HG03457 (cell line): ENCODE data around the gene MARVELD3.
"Not testable (repeated sequence)": the region's sequence is repeated elsewhere in the genome, so short reads cannot be mapped to it uniquely, and the experiment has no call there.

Experiments used
- ATAC-seq: cut with Tn5 transposase; IDR thresholded peaks from one replicate; pipeline ENCODE4 v1.9.1; 2021; ENCODE audit warnings: moderate number of reproducible peaks; ENCODE audit not compliant: unreplicated experiment

Gene MARVELD3

GRCh38 chr16:71670537-71670936 lies 44.6 kb downstream of the MARVELD3 start:
- ATAC-seq: no peak

GRCh38 chr16:71671165-71671564 lies 45.2 kb downstream of the MARVELD3 start:
- no peak for ATAC-seq

GRCh38 chr16:71672125-71672524 lies 46.1 kb downstream of the MARVELD3 start:
- no peak for ATAC-seq

- ATAC-seq: no peak
These were observed 47.0 kb downstream of the MARVELD3 start for GRCh38 chr16:71672803-71673581.

DNA sequence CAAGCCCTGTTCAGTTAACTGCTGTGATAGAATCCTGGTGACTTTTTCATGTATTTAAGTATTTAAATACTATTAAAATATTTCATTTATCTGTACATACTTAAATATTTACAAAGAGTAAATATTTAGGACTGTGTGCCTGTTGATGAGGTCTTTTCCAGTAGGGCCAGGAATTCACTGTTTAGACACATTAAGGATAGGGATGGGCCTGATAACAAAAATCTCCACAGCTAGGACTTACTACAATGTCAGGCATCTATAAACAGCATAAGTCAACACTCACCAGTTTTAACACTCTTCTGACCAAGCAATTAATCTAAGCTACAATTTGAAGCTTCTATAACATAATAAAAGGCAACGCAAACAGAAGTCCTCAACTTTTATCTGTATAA lies 47.6 kb downstream of the MARVELD3 start:
- no peak for ATAC-seq

GRCh38 chr16:71674229-71674628 lies 48.2 kb downstream of the MARVELD3 start:
- ATAC-seq: no peak

DNA sequence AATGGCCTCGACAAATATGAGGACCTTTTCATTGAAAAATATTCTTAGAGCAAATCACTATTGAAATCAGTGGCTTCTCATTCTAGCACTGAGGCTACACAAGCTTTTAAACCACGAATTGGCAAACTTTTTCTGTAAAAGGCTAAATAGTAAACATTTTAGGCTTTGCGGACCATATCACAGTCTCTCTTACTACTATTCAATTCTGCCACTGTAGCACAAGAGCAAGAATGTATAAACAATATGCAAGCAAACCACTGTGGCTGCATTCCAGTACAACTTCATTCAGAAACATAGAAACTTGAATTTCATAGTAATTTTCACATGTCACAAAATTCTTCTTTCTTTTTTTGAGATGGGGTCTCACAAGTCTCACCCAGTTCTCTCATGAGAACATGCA lies 49.4 kb downstream of the MARVELD3 start:
- ATAC-seq: no peak

DNA sequence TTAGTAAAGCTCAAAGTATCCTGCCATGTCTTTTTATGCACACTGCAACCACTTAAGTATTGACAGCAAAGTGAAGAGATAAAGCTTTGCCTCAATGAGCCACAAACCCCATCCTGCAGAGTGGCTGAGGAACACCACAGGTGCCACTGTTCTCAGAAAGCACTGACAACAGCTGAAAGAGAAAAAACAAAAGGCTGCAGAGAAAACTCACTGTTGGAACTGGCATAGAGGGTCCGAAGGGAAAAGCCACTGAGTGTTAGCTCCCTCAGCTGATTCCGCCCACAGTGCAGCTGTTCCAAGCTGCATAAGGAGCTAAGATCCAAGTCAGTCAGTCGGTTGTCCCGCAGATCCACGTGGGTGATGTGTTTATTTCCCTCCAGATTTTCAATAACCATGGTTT lies 50.3 kb downstream of the MARVELD3 start:
- no peak for ATAC-seq

DNA sequence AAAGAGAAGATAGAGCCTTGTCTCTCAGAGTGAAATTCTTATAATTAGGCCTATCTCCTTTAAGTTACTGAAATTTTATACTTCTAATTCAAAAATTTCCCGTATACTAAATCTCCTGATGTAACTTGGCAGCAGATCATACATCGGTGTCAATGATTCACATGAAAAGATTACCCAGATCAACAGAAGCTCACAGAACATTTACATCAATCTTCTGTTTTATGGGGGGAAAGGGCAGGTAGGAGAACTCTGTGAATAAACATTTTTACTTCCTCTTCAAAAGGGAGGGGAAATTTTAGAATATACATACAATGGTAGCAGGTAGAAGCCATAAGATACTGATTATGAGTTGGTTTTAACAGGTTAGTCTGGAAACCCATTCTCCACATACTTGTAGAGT lies 55.4 kb downstream of the MARVELD3 start:
- ATAC-seq: no peak

DNA sequence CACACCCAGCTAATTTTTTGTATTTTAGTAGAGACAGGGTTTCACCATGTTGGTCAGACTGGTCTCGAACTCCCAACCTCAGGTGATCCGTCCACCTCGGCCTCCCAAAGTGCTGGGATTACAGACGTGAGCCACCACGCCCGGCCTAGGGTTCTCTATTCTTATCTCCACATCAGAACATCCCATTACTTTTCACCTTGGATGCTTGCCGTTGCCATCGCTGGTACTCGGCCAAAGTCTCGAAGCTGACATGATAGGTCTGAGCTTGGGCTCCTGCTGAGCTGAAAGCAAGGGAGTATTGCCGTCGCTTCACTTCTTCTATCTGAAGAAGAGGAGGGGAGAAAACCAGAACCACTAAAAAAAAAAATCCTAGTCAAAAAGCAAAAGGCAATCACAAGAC lies 58.3 kb downstream of the MARVELD3 start:
- ATAC-seq: not testable (repeated sequence)
